Body of pancreas (tissue), 4 donors: Measurements from ENCODE around the gene AGRP.

Experiments used
- CTCF ChIP-seq, 7 experiments: fragments of 450-650 bp in 4 of 7; fragments of 200-600 bp in 3 of 7; sonication (generic) in 3 of 7; IDR thresholded peaks; one replicate each; pipeline ENCODE4 v1.5.1; 2016 to 2019; ENCODE audit warnings: antibody characterized with exemption in 7 of 7
- POLR2A ChIP-seq, 3 donors: fragments of 450-650 bp; IDR thresholded peaks; one replicate each; pipeline ENCODE4 v1.6.1; 2016; ENCODE audit warnings: antibody characterized with exemption in 3 of 3, mild to moderate bottlenecking in 2 of 3

- TF ChIP-seq POLR2A (IDR thresholded peaks at IDR 0.05) (no peak), CTCF (IDR thresholded peaks at IDR 0.05) (no peak)
Measured at GRCh38 chr16:67464565-67464964, 18.8 kb downstream of the AGRP start.
